ENCODE measurements around the gene UFD1.

Gene UFD1

DNA sequence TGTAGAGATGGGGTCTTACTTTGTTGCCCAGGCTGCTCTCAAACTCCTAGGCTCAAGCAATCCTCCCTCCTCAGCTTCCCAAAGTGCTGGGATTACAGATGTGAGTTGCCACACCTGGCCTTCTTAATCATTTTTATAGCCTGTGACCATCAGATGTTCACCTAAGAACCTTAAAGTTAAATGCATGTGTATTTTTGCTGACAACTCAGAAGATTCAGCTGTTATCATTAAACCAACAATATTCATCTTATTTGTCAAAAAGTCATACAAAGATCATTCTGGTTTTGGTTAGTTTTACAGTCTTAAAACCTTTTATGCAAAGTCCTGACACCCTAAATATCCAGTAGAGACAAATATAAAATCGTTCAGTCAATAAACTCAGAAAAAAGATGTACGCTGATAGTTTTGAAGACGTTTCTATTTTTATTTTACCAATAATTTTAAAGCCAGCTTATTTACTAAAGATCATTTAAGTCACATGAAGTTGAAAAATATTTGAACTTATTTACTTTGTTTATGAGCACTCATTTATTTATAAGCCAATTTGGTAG is 23.0 kb upstream of the UFD1 start:
- H3K27ac ChIP-seq (ENCODE audit: low read length): no peak overlapping the region
- no peaks in the 10 kb centered on the region for H3K9me3 ChIP-seq (ENCODE audit: insufficient read depth, low read depth, low read length)
- H3K4me3 ChIP-seq (ENCODE audit: low read length): no peak overlapping the region
- peaks cover 43% of the 10 kb centered on the region for H3K36me3 ChIP-seq (ENCODE audit: insufficient read depth, low read depth, low read length)
- H3K4me1 ChIP-seq (ENCODE audit: insufficient read depth, low read length): 0 out of 2 replicates have a peak, but pooled peaks cover 3% of the 10 kb centered on the region
- H3K27me3 ChIP-seq (ENCODE audit: insufficient read depth, low read length): no peaks in the 10 kb centered on the region
- no peak overlapping the region for H3K9ac ChIP-seq (ENCODE audit: low read depth, low read length)

DNA sequence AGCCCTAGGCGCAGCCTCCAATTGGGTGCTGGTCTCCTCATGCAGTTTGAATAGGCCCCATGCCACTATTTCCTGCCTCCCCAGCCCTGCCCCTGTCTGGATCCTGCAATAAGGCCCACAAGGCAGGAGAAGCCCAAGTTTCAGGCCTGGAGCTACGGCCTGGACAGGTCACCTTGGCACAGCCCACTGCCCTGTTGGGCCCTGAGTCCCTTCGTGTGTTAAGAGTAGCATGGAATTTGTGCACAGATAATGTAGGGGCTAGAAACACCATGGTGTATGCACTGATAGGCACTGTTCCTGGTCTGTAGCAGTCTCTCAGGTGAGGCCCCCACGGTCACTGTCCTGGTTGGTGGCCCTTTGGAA is 20.9 kb upstream of the UFD1 start:
- Histone ChIP-seq H3K27me3 (ENCODE audit: insufficient read depth, low read length) (no peaks in the 10 kb centered on the region), H3K9me3 (ENCODE audit: insufficient read depth, low read depth, low read length) (no peaks in the 10 kb centered on the region), H3K27ac (ENCODE audit: low read length) (no peak overlapping the region), H3K4me3 (ENCODE audit: low read length) (no peak overlapping the region), H3K9ac (ENCODE audit: low read depth, low read length) (no peak overlapping the region), H3K4me1 (ENCODE audit: insufficient read depth, low read length) (0 out of 2 replicates have a peak, but pooled peaks cover 3% of the 10 kb centered on the region), H3K36me3 (ENCODE audit: insufficient read depth, low read depth, low read length) (peaks cover 47% of the 10 kb centered on the region)

DNA sequence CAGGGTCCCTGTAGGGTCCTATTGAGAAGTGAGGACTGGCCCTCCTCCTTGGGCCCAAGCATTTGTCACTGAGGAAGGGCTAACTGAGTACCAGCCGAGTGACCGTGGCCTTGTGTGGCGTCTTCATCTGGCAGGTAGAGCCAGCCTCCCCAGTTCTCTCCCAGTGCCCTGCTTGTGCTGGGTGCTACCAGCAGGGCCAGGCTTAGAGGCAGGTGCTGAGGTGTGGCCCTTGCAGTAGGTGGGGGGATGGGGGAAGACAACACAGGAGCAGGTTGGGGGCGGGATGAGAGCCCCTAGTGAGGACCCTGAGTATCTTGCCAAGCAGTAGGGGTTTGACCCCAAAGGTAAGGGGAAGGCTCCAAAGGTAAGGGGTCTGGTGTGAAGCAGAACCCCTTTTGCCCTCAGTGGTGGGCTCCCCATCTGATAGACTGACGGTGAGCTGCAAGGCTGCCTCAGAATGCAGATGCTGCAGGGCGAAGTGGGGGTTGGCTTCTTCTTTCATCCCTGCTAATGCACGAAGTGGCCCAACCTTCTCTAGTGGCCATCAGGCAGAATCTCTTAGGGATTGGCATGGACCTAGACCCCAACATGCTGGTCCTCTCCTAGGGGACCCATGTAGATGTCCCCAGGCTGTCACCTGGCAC is 20.4 kb upstream of the UFD1 start:
- no peaks in the 10 kb centered on the region for H3K27me3 ChIP-seq (ENCODE audit: insufficient read depth, low read length)
- H3K36me3 ChIP-seq (ENCODE audit: insufficient read depth, low read depth, low read length): peaks cover 52% of the 10 kb centered on the region
- no peak overlapping the region for H3K4me3 ChIP-seq (ENCODE audit: low read length)
- no peak overlapping the region for H3K27ac ChIP-seq (ENCODE audit: low read length)
- H3K9ac ChIP-seq (ENCODE audit: low read depth, low read length): no peak overlapping the region
- 0 out of 2 replicates have a peak, but pooled peaks cover 3% of the 10 kb centered on the region for H3K4me1 ChIP-seq (ENCODE audit: insufficient read depth, low read length)
- no peaks in the 10 kb centered on the region for H3K9me3 ChIP-seq (ENCODE audit: insufficient read depth, low read depth, low read length)

- Histone ChIP-seq H3K27ac (ENCODE audit: low read length) (no peak overlapping the region), H3K4me1 (ENCODE audit: insufficient read depth, low read length) (0 out of 2 replicates have a peak, but pooled peaks cover 3% of the 10 kb centered on the region), H3K27me3 (ENCODE audit: insufficient read depth, low read length) (no peaks in the 10 kb centered on the region), H3K4me3 (ENCODE audit: low read length) (no peak overlapping the region), H3K9ac (ENCODE audit: low read depth, low read length) (no peak overlapping the region), H3K9me3 (ENCODE audit: insufficient read depth, low read depth, low read length) (no peaks in the 10 kb centered on the region), H3K36me3 (ENCODE audit: insufficient read depth, low read depth, low read length) (peaks cover 57% of the 10 kb centered on the region)
Measured at GRCh38 chr22:19498866-19499190, 19.8 kb upstream of the UFD1 start.

DNA sequence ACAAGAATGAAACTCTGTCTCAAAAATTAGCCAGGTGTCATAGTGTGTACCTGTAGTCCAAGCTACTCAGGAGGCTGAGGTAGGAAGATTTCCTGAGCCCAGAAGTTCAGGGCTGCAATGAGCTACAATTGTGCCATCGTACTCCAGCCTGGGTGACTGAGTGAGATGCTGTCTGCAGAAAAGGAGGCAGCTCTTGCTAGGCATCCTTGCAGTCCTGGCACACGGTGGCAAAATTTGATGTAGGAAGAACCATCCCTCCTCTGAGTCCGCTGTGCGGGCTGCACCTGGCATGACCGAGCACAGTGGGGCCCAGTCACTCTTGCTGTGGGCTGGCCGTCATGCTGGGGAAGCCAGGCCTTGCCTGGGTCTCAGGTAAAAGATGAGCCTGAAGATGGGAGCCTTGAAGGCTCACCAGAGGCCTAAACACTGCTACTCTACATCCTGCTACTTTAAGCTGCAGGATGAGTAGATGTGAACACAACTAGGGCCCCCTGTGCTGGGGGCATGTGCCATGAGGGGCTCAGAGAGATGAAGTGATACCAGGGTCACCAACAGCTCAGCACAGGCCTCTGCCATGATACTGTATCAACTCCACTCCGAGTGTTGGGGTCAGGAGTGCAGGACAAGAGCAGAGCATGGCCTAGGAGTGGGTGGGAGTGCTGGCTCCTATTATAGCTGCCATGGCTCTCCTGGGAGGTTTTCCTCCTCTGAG is 19.3 kb upstream of the UFD1 start:
- Histone ChIP-seq H3K9ac (ENCODE audit: low read depth, low read length) (no peak overlapping the region), H3K27ac (ENCODE audit: low read length) (no peak overlapping the region), H3K4me1 (ENCODE audit: insufficient read depth, low read length) (no peaks in the 10 kb centered on the region), H3K27me3 (ENCODE audit: insufficient read depth, low read length) (no peaks in the 10 kb centered on the region), H3K9me3 (ENCODE audit: insufficient read depth, low read depth, low read length) (no peaks in the 10 kb centered on the region), H3K4me3 (ENCODE audit: low read length) (no peak overlapping the region), H3K36me3 (ENCODE audit: insufficient read depth, low read depth, low read length) (peaks cover 62% of the 10 kb centered on the region)

DNA sequence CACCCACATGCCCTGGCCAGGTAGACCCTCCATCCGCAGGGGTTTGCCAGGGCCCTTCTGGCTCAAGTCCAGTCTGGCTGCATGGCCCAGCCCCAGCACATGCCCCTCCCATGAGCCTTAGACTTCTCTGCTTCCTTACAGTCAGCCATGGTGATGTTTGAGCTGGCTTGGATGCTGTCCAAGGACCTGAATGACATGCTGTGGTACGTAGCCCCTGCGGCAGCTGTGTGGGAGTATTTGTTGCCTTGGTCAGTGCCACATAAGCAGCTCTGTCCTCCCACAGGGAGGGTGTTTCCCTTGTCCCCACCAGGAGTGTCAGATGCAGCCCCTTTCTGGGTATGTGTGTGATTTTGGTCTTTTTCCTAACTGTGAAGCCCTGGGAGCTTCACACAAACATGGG is 18.3 kb upstream of the UFD1 start:
- Histone ChIP-seq H3K4me1 (ENCODE audit: insufficient read depth, low read length) (no peaks in the 10 kb centered on the region), H3K36me3 (ENCODE audit: insufficient read depth, low read depth, low read length) (peaks cover 72% of the 10 kb centered on the region), H3K9me3 (ENCODE audit: insufficient read depth, low read depth, low read length) (no peaks in the 10 kb centered on the region), H3K27me3 (ENCODE audit: insufficient read depth, low read length) (no peaks in the 10 kb centered on the region), H3K4me3 (ENCODE audit: low read length) (no peak overlapping the region), H3K27ac (ENCODE audit: low read length) (no peak overlapping the region), H3K9ac (ENCODE audit: low read depth, low read length) (no peak overlapping the region)

DNA sequence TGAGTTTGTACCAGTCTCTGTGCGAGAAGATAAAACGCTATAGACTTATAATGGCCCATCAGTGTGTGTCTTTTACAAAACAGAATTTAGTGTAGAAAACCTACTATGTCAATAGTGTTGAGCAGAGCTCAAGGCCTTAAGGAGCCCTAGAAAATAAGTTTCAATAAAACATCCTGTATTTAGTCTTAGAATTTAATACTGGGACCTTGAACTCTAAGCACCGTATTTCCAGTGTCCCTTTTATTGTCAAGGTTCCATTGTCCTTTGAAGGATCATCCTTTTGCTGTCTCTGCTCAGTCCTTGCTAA is 17.3 kb upstream of the UFD1 start:
- H3K9me3 ChIP-seq (ENCODE audit: insufficient read depth, low read depth, low read length): no peaks in the 10 kb centered on the region
- H3K9ac ChIP-seq (ENCODE audit: low read depth, low read length): no peak overlapping the region
- no peak overlapping the region for H3K4me3 ChIP-seq (ENCODE audit: low read length)
- H3K4me1 ChIP-seq (ENCODE audit: insufficient read depth, low read length): no peaks in the 10 kb centered on the region
- no peak overlapping the region for H3K27ac ChIP-seq (ENCODE audit: low read length)
- no peaks in the 10 kb centered on the region for H3K27me3 ChIP-seq (ENCODE audit: insufficient read depth, low read length)
- H3K36me3 ChIP-seq (ENCODE audit: insufficient read depth, low read depth, low read length): peaks cover 76% of the 10 kb centered on the region

DNA sequence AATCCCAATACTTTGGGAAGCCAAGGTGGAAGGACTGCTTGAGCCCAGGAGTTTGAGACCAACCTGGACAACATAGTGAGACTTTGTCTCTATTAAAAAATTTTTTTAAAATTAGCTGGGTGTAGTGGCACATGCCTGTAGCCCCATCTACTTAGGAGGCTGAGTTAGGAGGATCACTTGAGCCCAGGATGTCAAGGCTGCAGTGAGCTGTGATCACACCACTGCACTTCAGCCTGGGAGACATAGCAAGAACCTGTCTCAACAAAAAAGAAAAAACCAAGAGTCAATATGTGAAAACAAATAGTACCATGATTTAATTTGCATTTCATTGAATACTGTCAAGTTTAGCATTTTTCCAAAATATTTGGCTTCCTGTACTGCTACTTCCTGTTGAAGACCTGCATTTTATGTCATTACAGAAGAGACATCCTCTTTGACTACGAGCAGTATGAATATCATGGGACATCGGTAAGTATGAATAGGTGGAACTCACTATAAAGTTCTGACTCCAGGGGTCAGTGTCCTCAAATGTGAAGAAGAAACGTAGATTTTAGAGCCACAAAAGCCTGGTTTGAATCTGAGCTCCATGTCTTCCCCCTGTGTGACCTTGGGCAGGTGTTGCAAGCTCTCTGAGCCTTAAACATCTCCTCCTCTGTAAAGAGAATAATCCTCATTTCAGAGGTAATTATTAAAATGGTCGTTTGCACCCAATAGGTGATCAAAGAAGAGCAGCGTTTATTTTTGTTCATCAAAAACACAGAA is 16.8 kb upstream of the UFD1 start:
- H3K4me3 ChIP-seq (ENCODE audit: low read length): no peak overlapping the region
- no peak overlapping the region for H3K27ac ChIP-seq (ENCODE audit: low read length)
- no peaks in the 10 kb centered on the region for H3K4me1 ChIP-seq (ENCODE audit: insufficient read depth, low read length)
- H3K9me3 ChIP-seq (ENCODE audit: insufficient read depth, low read depth, low read length): no peaks in the 10 kb centered on the region
- H3K9ac ChIP-seq (ENCODE audit: low read depth, low read length): no peak overlapping the region
- peaks cover 76% of the 10 kb centered on the region for H3K36me3 ChIP-seq (ENCODE audit: insufficient read depth, low read depth, low read length)
- H3K27me3 ChIP-seq (ENCODE audit: insufficient read depth, low read length): no peaks in the 10 kb centered on the region

DNA sequence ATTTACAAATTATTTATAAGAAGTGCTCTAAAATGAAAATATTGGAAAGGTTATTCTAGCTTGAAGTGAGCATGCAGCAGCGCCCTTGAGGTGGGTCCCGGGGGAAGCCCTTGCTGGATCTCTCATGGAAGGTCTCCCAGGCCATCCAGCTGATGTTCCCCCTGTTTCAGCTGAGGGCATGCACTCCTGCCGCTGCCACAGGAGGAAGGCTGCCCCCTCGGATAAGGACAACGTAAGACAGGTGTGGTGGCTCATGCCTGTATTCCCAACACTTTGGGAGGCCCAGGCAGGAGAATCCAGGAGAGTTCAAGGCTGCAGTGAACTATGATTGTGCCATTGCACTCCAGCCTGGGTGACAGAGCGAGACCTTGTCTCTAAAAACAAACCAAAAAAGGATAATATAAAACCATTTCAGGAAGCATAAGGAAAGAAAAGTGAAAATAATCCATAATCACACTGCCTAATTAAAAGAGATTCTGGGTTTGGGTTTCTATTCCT is 15.7 kb upstream of the UFD1 start:
- Histone ChIP-seq H3K9me3 (ENCODE audit: insufficient read depth, low read depth, low read length) (no peaks in the 10 kb centered on the region), H3K27me3 (ENCODE audit: insufficient read depth, low read length) (no peaks in the 10 kb centered on the region), H3K4me3 (ENCODE audit: low read length) (no peak overlapping the region), H3K27ac (ENCODE audit: low read length) (no peak overlapping the region), H3K4me1 (ENCODE audit: insufficient read depth, low read length) (no peaks in the 10 kb centered on the region), H3K36me3 (ENCODE audit: insufficient read depth, low read depth, low read length) (peaks cover 83% of the 10 kb centered on the region), H3K9ac (ENCODE audit: low read depth, low read length) (no peak overlapping the region)

- Histone ChIP-seq H3K4me3 (ENCODE audit: low read length) (no peak overlapping the region), H3K36me3 (ENCODE audit: insufficient read depth, low read depth, low read length) (peaks cover 85% of the 10 kb centered on the region), H3K9me3 (ENCODE audit: insufficient read depth, low read depth, low read length) (no peaks in the 10 kb centered on the region), H3K4me1 (ENCODE audit: insufficient read depth, low read length) (no peaks in the 10 kb centered on the region), H3K27me3 (ENCODE audit: insufficient read depth, low read length) (no peaks in the 10 kb centered on the region), H3K27ac (ENCODE audit: low read length) (no peak overlapping the region), H3K9ac (ENCODE audit: low read depth, low read length) (no peak overlapping the region)
Measured at GRCh38 chr22:19494001-19494560, 15.1 kb upstream of the UFD1 start.

- Histone ChIP-seq H3K4me3 (ENCODE audit: low read length) (no peak overlapping the region), H3K27ac (ENCODE audit: low read length) (no peak overlapping the region), H3K36me3 (ENCODE audit: insufficient read depth, low read depth, low read length) (peaks cover 85% of the 10 kb centered on the region), H3K4me1 (ENCODE audit: insufficient read depth, low read length) (no peaks in the 10 kb centered on the region), H3K27me3 (ENCODE audit: insufficient read depth, low read length) (no peaks in the 10 kb centered on the region), H3K9ac (ENCODE audit: low read depth, low read length) (no peak overlapping the region), H3K9me3 (ENCODE audit: insufficient read depth, low read depth, low read length) (no peaks in the 10 kb centered on the region)
Measured at GRCh38 chr22:19492504-19493174, 13.6 kb upstream of the UFD1 start.
